HuH-7 (cell line): ENCODE data around the gene MDM2.
"Not testable (repeated sequence)": the region's sequence is repeated elsewhere in the genome, so short reads cannot be mapped to it uniquely, and the experiment has no call there.

Source experiments
- DNase-seq: peaks from one replicate; pipeline ENCODE4 v3.0.0; 2011; ENCODE audit warnings: low spot score

Gene MDM2

GRCh38 chr12:68785823-68786222 is 22.2 kb upstream of the MDM2 start:
- no peak for DNase-seq

- no peak for DNase-seq
Observed at GRCh38 chr12:68786929-68787328, 21.0 kb upstream of the MDM2 start.

GRCh38 chr12:68788554-68789143 is 19.3 kb upstream of the MDM2 start:
- no peak for DNase-seq

- peak; percentile 55 for DNase-seq
Observed at GRCh38 chr12:68789144-68789878, 18.7 kb upstream of the MDM2 start.

GRCh38 chr12:68790081-68790951 is 17.7 kb upstream of the MDM2 start:
- no peak for DNase-seq

GRCh38 chr12:68790952-68791234 is 17.1 kb upstream of the MDM2 start:
- DNase-seq = no peak

- DNase-seq = no peak
Observed at GRCh38 chr12:68791897-68792481, 16.0 kb upstream of the MDM2 start.

GRCh38 chr12:68792952-68793351 is 15.0 kb upstream of the MDM2 start:
- peak; percentile 74 for DNase-seq

- DNase-seq = no peak
Observed at GRCh38 chr12:68793436-68793835, 14.5 kb upstream of the MDM2 start.

- DNase-seq = no peak
Observed at GRCh38 chr12:68793975-68794652, 13.9 kb upstream of the MDM2 start.

- no peak for DNase-seq
Observed at GRCh38 chr12:68794653-68795251, 13.2 kb upstream of the MDM2 start.

- DNase-seq = no peak
Observed at GRCh38 chr12:68796399-68796798, 11.6 kb upstream of the MDM2 start.

GRCh38 chr12:68798882-68799234 is 9.1 kb upstream of the MDM2 start:
- DNase-seq = no peak

GRCh38 chr12:68800294-68800693 is 7.7 kb upstream of the MDM2 start:
- no peak for DNase-seq

GRCh38 chr12:68801124-68801523 is 6.9 kb upstream of the MDM2 start:
- DNase-seq = not testable (repeated sequence)

GRCh38 chr12:68802372-68802745 is 5.6 kb upstream of the MDM2 start:
- not testable (repeated sequence) for DNase-seq

GRCh38 chr12:68802911-68803651 is 4.9 kb upstream of the MDM2 start:
- not testable (repeated sequence) for DNase-seq

- DNase-seq = no peak
Observed at GRCh38 chr12:68803948-68804656, 3.9 kb upstream of the MDM2 start.

- DNase-seq = peak; percentile 67
Observed at GRCh38 chr12:68804657-68805591, 3.1 kb upstream of the MDM2 start.
